Liver (tissue), 3 donors: ENCODE measurements around the gene KRT84.

Experiments used
- ATF3 ChIP-seq: IDR thresholded peaks from 2 replicates; pipeline ENCODE4 v1.6.1; 2016; ENCODE audit warnings: antibody characterized with exemption
- CTCF ChIP-seq: fragments of 150-350 bp; IDR thresholded peaks from 2 replicates; pipeline ENCODE4 v1.5.1; 2017; ENCODE audit warnings: improper control_type of control experiment, low read depth, low read length; ENCODE audit not compliant: missing input control
- EGR1 ChIP-seq, 2 donors: IDR thresholded peaks; 2 replicates each; pipeline ENCODE4 v1.6.1; 2016 to 2018; ENCODE audit warnings: antibody characterized with exemption in 2 of 2, low read depth in 2 of 2
- FOXA1 ChIP-seq: IDR thresholded peaks from 2 replicates; pipeline ENCODE4 v1.6.1; 2016; ENCODE audit warnings: antibody characterized with exemption
- GABPA ChIP-seq, 2 donors: IDR thresholded peaks in 1 of 2; conservative IDR thresholded peaks in 1 of 2; 2 replicates each; pipeline ENCODE4 v1.6.1; 2016; ENCODE audit warnings: antibody characterized with exemption in 2 of 2, mild to moderate bottlenecking in 1 of 2, moderate library complexity in 1 of 2
- JUND ChIP-seq, 2 donors: IDR thresholded peaks; 2 replicates each; pipeline ENCODE4 v1.6.1; 2016; ENCODE audit warnings: antibody characterized with exemption in 2 of 2
- RAD21 ChIP-seq, 2 donors: IDR thresholded peaks; 2 replicates each; pipeline ENCODE4 v1.6.1; 2016; ENCODE audit warnings: antibody characterized with exemption in 2 of 2, mild to moderate bottlenecking in 2 of 2
- REST ChIP-seq: IDR thresholded peaks from 2 replicates; pipeline ENCODE4 v1.6.1; 2016; ENCODE audit warnings: antibody characterized with exemption, mild to moderate bottlenecking
- RXRA ChIP-seq, 2 donors: IDR thresholded peaks; 2 replicates each; pipeline ENCODE4 v1.6.1; 2017 to 2018; ENCODE audit warnings: antibody characterized with exemption in 2 of 2, mild to moderate bottlenecking in 1 of 2
- SP1 ChIP-seq: IDR thresholded peaks from 2 replicates; pipeline ENCODE4 v1.6.1; 2018; ENCODE audit warnings: antibody characterized with exemption, mild to moderate bottlenecking
- TAF1 ChIP-seq: conservative IDR thresholded peaks from 2 replicates; pipeline ENCODE4 v1.6.1; 2016; ENCODE audit warnings: antibody characterized with exemption, mild to moderate bottlenecking
- YY1 ChIP-seq: IDR thresholded peaks from 2 replicates; pipeline ENCODE4 v1.6.1; 2016; ENCODE audit warnings: antibody characterized with exemption, mild to moderate bottlenecking
- ZBTB33 ChIP-seq: IDR thresholded peaks from 2 replicates; pipeline ENCODE4 v1.6.1; 2016; ENCODE audit warnings: antibody characterized with exemption
- donor health status: healthy.
- donor health status: healthy.

GRCh38 chr12:52401526-52401925, 16.1 kb upstream of the KRT84 start:
- TF ChIP-seq CTCF (no peak), JUND (IDR thresholded peaks at IDR 0.05) (no peak), RAD21 (IDR thresholded peaks at IDR 0.05) (no peak), REST (no peak), ZBTB33 (no peak), YY1 (no peak), ATF3 (no peak), GABPA (IDR thresholded peaks at IDR 0.05 in 1 of 2, conservative IDR thresholded peaks at IDR 0.05 in 1 of 2) (no peak), TAF1 (no peak), EGR1 (IDR thresholded peaks at IDR 0.05; ENCODE audit: low read depth in 2 of 2) (no peak), FOXA1 (no peak), SP1 (no peak), RXRA (IDR thresholded peaks at IDR 0.05) (no peak)
